Endodermal cell (in vitro differentiated cells): Measurements from ENCODE around the gene ZSCAN5C. TPM values are rescaled to one million over a fixed set of nuclear protein-coding genes. Genes with fewer than 3 reads are reported as not detected.

Experiments
- DNase-seq: peaks from one replicate; pipeline ENCODE4 v3.0.0-alpha.2; 2017
- H3K27ac ChIP-seq: 2 replicates; pipeline ENCODE4 v1.5.1; 2013; ENCODE audit warnings: mild to moderate bottlenecking, low read depth, low read length, moderate library complexity
- H3K27me3 ChIP-seq: 2 replicates; pipeline ENCODE4 v1.6.1; 2013; ENCODE audit warnings: mild to moderate bottlenecking, low read length, moderate library complexity; ENCODE audit not compliant: insufficient read depth, control insufficient read depth, poor library complexity, severe bottlenecking
- H3K36me3 ChIP-seq: 2 replicates; pipeline ENCODE4 v1.7.0; 2013; ENCODE audit warnings: mild to moderate bottlenecking, low read length, moderate library complexity; ENCODE audit not compliant: control insufficient read depth, insufficient read depth
- H3K4me1 ChIP-seq: one replicate; pipeline ENCODE4 v1.7.0; 2013; ENCODE audit warnings: low read length; ENCODE audit not compliant: control insufficient read depth, insufficient read depth
- H3K4me3 ChIP-seq: 2 replicates; pipeline ENCODE4 v1.5.1; 2013; ENCODE audit warnings: mild to moderate bottlenecking, low read length, moderate library complexity
- H3K9ac ChIP-seq: 2 replicates; pipeline ENCODE4 v1.6.1; 2013; ENCODE audit warnings: mild to moderate bottlenecking, low read length, moderate library complexity; ENCODE audit not compliant: poor library complexity, severe bottlenecking; ENCODE audit errors: extremely low read depth
- H3K9me3 ChIP-seq: 2 replicates; pipeline ENCODE4 v1.6.1; 2013; ENCODE audit warnings: mild to moderate bottlenecking, low read length, moderate library complexity; ENCODE audit not compliant: control insufficient read depth
- H3K27ac Mint-ChIP-seq: 2 replicates; pipeline ENCODE4 v1.8.0; 2020; ENCODE audit warnings: mixed read lengths
- H3K27me3 Mint-ChIP-seq: 2 replicates; pipeline ENCODE4 v1.8.0; 2021; ENCODE audit warnings: mild to moderate bottlenecking, mixed read lengths; ENCODE audit not compliant: insufficient read depth
- H3K36me3 Mint-ChIP-seq: 2 replicates; pipeline ENCODE4 v1.8.0; 2020; ENCODE audit warnings: low read depth, mixed read lengths
- H3K4me1 Mint-ChIP-seq: 2 replicates; pipeline ENCODE4 v1.8.0; 2020; ENCODE audit warnings: mixed read lengths
- H3K4me3 Mint-ChIP-seq: 2 replicates; pipeline ENCODE4 v1.8.0; 2020; ENCODE audit warnings: mild to moderate bottlenecking, moderate library complexity, mixed read lengths
- H3K9me3 Mint-ChIP-seq: 2 replicates; pipeline ENCODE4 v1.8.0; 2020; ENCODE audit warnings: mild to moderate bottlenecking, mixed read lengths
- CTCF ChIP-seq: fragments of 200-600 bp; sonication (generic); conservative IDR thresholded peaks from 2 replicates; pipeline ENCODE4 v1.5.0; 2021; ENCODE audit warnings: antibody characterized with exemption, mild to moderate bottlenecking
- WGBS, 2 experiments: methylation state at CpG; one replicate each; pipeline versions ENCODE4 v1.1.5 to v1.1.7; 2013; ENCODE audit warnings: missing lambda C conversion rate in 2 of 2, mixed read lengths in 1 of 2; ENCODE audit not compliant: insufficient coverage in 1 of 2, insufficient read length in 1 of 2; 5-methylcytosine and 5-hydroxymethylcytosine counted together
- total RNA-seq, 2 donors: library from RNA; stranded (reverse); fragmentation: NEBNext Ultra II Directional in 1 of 2; extraction: Animal tissue kit (Norgen Biotek cat#: 25700) in 1 of 2; gene quantifications; 2 replicates in 1 of 2; 3 replicates in 1 of 2; pipeline ENCODE4 v1.2.1, GENCODE V29; 2021

Gene ZSCAN5C
- total RNA-seq, 2 donors from 2014 or later = not detected

- no peaks in the 10 kb centered on the region for H3K27me3 ChIP-seq
- Mint-ChIP-seq H3K4me3 (no peak overlapping the region), H3K4me1 (no peaks in the 10 kb centered on the region), H3K36me3 (peaks cover 9% of the 10 kb centered on the region), H3K9me3 (no peaks in the 10 kb centered on the region), H3K27me3 (no peaks in the 10 kb centered on the region), H3K27ac (no peak overlapping the region)
- no peaks in the 10 kb centered on the region for H3K9me3 ChIP-seq
- WGBS, 2 experiments = 87 to 93% methylated on average over 7 to 9 of the region's 9 CpGs
- H3K36me3 ChIP-seq = peaks cover 11% of the 10 kb centered on the region
- no peak overlapping the region for H3K4me3 ChIP-seq
- no peaks in the 10 kb centered on the region for H3K4me1 ChIP-seq
- DNase-seq = no peak
- no peak for TF ChIP-seq CTCF
- no peak overlapping the region for H3K9ac ChIP-seq
- no peak overlapping the region for H3K27ac ChIP-seq
Measured at GRCh38 chr19:56162258-56162657, 39.8 kb upstream of the ZSCAN5C start.

GRCh38 chr19:56163097-56163496 lies 39.0 kb upstream of the ZSCAN5C start:
- Histone ChIP-seq H3K27ac (no peak overlapping the region), H3K36me3 (peaks cover 11% of the 10 kb centered on the region), H3K9me3 (no peaks in the 10 kb centered on the region), H3K9ac (no peak overlapping the region), H3K27me3 (no peaks in the 10 kb centered on the region), H3K4me3 (no peak overlapping the region), H3K4me1 (no peaks in the 10 kb centered on the region)
- Mint-ChIP-seq H3K4me1 (no peaks in the 10 kb centered on the region), H3K4me3 (no peak overlapping the region), H3K9me3 (no peaks in the 10 kb centered on the region), H3K27me3 (no peaks in the 10 kb centered on the region), H3K36me3 (peaks cover 8% of the 10 kb centered on the region), H3K27ac (no peak overlapping the region)
- 92 to 96% methylated on average over 13 of the region's 13 CpGs for WGBS, 2 experiments
- DNase-seq = no peak
- no peak for TF ChIP-seq CTCF

- Mint-ChIP-seq H3K27me3 (peaks cover 5% of the 10 kb centered on the region), H3K9me3 (no peaks in the 10 kb centered on the region), H3K27ac (no peak overlapping the region), H3K4me1 (no peaks in the 10 kb centered on the region), H3K36me3 (no peaks in the 10 kb centered on the region), H3K4me3 (no peak overlapping the region)
- Histone ChIP-seq H3K36me3 (no peaks in the 10 kb centered on the region), H3K4me3 (no peak overlapping the region), H3K4me1 (no peaks in the 10 kb centered on the region), H3K27ac (no peak overlapping the region), H3K9ac (no peak overlapping the region), H3K27me3 (no peaks in the 10 kb centered on the region), H3K9me3 (no peaks in the 10 kb centered on the region)
- DNase-seq = no peak
- whole genome bisulfite sequencing, 2 experiments = 41 to 42% methylated on average over 3 to 7 of the region's 7 CpGs
- no peak for TF ChIP-seq CTCF
Measured at GRCh38 chr19:56167064-56167578, 35.0 kb upstream of the ZSCAN5C start.
